DMS 273 treated with DMSO at 0.1 percent for 48 hours (cell line): ENCODE results near the gene PKHD1.

Source experiments
- DNase-seq: peaks from one replicate; lab custom pipeline; 2025; lab: John Stamatoyannopoulos, UW

PKHD1 gene

GRCh38 chr6:52106994-52107393, 19.6 kb upstream of the PKHD1 start:
- DNase-seq, result no peak

GRCh38 chr6:52104979-52105378, 17.6 kb upstream of the PKHD1 start:
- DNase-seq, result no peak

- no peak for DNase-seq
Observed at GRCh38 chr6:52103623-52104022, 16.2 kb upstream of the PKHD1 start.

- DNase-seq, result no peak
Observed at GRCh38 chr6:52102405-52102804, 15.0 kb upstream of the PKHD1 start.

DNA sequence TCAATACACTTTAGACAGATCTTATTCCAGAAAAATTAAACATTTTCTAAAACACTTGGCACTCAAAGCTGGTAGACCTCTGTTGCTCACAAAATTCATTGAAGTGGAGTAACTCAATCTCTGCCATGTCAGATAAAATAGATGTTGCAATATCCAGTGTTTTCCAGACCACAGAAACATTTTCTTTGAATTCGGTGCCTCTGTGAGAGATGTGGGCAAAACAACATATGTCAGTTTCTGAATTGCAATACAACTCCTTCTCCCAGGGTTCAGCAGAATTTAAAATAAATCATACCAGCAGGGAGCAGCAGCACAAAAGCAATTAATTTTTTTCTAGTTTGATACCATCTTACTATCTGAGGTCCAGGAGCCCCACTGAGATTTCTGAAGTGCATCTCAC, 11.3 kb upstream of the PKHD1 start:
- no peak for DNase-seq

- DNase-seq, result no peak
Observed at GRCh38 chr6:52089758-52090348, 2.4 kb upstream of the PKHD1 start.

GRCh38 chr6:52086741-52087140, 672 bp downstream of the PKHD1 start:
- DNase-seq, result no peak

DNA sequence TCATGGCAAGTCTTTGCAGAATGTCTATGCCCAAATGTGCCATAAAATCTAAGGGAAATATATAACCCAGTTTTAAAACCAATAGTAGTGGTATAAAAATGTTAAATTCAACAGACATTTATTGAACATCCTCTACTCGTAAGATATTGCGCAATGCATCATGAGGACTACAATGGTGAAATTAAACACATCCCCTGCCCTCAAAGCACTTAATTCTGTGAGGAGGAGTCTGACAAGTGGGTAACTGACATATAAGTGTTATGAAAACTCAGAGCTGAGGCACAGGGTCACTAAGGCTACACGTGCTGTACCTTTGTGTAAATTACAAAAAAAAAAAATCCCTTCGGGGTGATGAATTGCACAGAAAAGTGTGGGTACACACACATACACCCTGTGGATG, 6.2 kb downstream of the PKHD1 start:
- no peak for DNase-seq

DNA sequence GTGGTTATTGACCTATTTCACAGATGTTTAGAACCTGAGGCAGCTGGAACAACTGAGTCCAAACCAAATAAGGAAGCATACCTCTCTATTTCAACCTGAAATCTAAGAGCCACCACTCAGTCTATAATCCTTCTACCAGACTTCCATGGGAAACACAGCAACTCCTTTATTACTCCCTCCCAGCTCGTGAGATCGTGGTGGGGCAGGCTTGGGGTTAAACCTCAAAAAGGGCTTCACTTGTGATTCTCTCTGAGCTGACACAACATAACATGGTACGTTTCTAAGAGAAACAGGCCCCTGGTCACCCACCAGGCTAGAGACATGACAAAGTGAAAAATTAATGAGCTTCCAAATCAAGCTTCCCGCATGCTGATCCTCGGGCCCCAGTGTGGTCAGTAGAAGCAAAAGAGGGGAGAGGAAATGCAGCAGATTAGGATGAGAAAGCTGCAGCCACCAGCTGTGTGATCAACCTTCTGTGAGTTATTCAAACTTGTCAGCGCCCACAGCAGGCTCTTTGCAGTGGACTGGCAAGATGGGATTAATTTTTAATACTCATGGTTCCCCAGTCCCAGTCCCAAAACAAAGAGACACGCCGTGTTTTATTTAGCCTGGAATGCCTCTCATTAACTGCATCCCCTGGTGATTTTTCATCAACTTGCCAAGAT, 9.3 kb downstream of the PKHD1 start:
- DNase-seq, result no peak

- no peak for DNase-seq
Observed at GRCh38 chr6:52077180-52077884, 10.1 kb downstream of the PKHD1 start.

DNA sequence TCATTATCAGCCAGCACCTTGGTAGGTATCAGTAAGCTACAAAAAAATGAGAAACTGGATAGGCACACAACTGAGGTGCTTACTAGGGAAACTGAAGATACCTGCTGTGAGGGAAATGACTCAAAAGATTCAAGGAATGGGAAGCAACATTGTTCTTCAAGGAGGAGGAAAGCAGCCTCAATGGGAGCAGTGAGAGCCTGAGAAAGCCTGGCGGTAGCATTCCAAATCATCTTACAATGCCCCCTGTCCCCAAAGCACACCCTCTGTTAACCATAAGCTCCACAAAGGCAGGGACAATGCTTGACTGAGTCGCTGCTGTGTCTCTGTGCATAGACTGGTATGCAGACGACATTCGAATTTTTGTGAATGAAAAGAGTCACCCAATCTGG, 10.6 kb downstream of the PKHD1 start:
- no peak for DNase-seq

- DNase-seq, result no peak
Observed at GRCh38 chr6:52074716-52075115, 12.7 kb downstream of the PKHD1 start.

DNA sequence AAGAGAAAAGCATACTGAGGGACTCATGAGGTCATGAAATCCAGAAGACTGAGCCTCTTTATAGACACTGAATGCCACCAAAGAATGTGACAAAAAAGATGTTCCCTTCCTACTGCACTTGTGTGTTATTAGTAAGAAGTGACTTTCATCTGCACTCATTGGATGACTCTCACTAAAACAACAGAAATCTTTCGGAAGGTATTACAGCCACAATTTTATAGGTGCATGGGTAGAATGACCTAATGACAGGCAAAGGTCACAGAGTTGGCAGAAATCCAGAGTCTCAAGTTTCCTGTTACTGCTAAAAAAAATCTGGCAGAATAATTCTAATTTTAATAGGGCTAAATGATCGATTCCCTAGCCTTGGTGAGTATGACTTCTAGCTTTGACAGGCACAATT, 13.3 kb downstream of the PKHD1 start:
- no peak for DNase-seq

- DNase-seq, result no peak
Observed at GRCh38 chr6:52065621-52066020, 21.8 kb downstream of the PKHD1 start.

DNA sequence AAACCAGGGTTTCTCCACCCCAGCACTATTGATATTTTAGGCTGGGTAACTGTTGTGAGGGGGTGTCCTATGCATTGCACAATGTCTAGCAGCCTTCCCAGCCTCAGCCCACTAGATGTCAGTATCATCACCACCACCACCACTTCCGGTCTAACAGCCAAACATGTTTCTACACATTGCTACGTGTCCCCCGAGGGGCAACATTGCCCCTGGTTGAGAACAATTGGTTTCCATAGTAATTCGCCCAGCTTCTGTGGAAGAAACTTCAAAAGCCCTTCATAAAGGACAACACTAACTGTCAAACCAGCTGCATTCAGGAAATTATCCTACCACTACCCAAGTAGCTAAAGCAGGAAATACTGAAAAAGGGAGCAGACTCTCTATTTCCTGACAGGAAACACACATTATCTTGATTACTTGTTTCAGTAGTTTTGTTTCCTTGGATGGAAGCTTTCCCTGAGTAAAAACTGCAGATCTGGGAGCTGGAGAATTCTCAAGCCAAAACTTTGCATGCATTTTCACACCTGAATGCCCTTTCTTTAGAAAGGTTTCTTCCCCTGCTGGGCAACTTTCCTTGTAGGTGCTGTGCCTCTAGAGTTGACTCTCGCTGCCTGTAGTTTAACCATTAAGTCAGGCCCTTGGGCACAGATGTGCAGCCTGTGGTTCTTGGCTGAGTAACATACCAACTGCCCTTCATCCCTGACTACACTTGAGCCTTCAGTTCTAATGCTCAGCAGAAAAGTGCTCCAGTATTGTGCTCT, 23.6 kb downstream of the PKHD1 start:
- no peak for DNase-seq

DNA sequence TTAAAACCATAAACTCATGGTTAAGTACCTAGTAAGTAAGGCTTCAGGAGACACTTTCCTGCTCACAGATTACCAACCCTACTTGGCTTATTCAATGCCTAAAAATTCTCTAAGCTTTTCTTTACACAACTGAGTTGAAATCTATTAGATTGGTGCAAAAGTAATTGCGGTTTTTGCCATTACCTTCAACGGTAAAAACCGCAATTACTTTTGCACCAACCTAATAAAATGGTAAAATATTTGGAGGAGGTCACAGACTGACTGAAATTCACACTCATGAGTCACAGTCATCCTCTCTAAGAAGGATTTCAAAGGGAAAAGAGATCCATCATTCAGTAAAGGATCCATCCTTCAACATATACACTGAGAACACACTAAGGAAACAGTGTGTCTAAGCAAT, 25.9 kb downstream of the PKHD1 start:
- no peak for DNase-seq

DNA sequence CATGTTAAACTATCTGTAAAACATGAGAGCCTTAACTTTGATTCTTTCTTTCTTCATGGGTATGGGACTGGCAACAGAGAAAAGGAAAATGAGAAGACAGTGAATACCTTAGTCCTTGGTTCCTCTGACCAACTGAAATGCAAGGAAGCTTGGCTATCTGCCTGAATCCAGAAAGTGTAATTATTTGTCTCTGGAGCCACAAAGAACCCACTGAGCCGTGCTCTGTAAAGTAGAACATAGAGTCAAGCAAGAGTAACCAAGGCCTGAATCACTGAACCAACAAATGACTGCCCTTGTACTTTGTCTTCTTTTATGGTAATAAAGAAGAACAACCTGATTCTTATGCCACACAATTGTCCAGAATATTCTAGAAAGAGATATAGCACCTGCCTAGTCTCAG, 27.6 kb downstream of the PKHD1 start:
- DNase-seq, result no peak

GRCh38 chr6:52055451-52055850, 32.0 kb downstream of the PKHD1 start:
- no peak for DNase-seq

GRCh38 chr6:52053038-52053695, 34.2 kb downstream of the PKHD1 start:
- no peak for DNase-seq

- DNase-seq, result no peak
Observed at GRCh38 chr6:52050051-52050405, 37.4 kb downstream of the PKHD1 start.

DNA sequence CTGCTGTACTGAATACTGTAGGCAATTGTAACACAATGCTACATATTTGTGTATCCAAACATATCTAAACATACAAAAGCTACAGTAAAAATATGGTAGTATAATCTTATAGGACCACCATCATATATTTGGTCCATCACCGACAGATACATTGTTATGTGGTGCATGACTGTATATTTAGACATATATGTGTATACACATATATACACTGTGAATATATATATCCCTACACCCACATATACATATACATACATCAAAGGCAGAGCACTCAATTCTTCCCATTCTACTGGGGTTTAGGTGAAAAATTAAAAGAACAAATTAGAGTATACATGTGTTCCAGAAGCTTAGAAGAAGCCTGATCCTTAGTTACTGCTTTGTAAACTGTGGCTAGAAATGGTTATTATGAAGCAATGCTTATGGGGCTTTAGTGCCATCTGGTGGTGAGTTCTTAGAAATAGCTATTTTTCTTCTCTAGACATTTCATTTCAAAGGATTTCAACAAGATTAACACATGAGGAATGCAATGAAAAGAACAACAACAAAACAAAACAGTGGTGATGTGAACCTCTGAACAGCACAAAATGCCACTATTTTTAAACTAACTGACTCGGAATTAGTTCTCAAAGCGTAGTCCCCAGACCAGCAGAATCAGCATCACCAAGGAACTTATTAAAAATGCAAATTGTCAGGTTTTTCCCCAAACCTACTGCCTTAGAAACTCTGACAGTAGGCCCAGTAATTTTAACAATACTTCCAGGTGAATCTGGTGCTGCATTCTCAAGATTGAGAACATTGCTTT, 38.0 kb downstream of the PKHD1 start:
- no peak for DNase-seq

- DNase-seq, result no peak
Observed at GRCh38 chr6:52046456-52046855, 41.0 kb downstream of the PKHD1 start.
